ENCODE results near the gene CWC15. TPM values are rescaled to one million over a fixed set of nuclear protein-coding genes. Genes with fewer than 3 reads are reported as not detected.

CWC15 gene
- total and polyA plus RNA-seq, 10 of the 15 experiments (the other 5 are each of a cell fraction or from before 2014, with no cell fraction given): 43.3 to 142 (median 75.1) TPM

DNA sequence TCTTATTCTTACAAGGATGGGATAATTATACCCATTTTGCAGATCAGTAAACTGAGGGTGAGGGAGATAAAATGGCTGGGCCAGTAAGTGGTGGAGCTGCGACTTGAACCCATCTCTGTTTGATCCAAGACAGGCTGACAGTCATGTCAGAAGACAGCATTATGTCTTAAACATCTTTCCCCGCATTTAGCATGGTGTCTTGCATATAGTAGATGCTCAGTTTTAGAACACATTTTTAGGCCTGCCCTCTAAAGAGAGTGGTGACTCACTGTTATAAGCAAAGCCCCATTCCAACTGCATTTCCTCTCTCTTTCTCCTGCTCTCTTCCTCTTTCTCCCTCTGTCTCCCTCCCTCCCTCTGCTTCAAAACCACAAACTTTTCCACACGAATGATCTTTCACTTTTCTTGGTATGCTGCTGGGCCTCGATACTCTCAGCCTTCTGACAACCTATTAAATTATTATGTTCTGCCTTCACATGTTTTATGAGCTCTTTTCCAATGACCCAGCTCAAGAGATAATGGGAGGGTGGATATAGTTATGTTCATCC, 25.2 kb downstream of the CWC15 start:
- FAIRE-seq: no peak
- in situ Hi-C loops (cut with MboI) (no loop called here), intact Hi-C loops (cut with micrococcal nuclease; ENCODE audit: unreplicated experiment) (no loop called here)
- H3K4me3 ChIP-seq: no peak overlapping the region
- no peak for DNase-seq (ENCODE audit: low read depth, low spot score)
- no peak overlapping the region for H2AFZ ChIP-seq (ENCODE audit: control insufficient read depth, low read depth, low read length)
- H3K27ac ChIP-seq (ENCODE audit: control insufficient read depth, insufficient read depth): no peak overlapping the region
- no peak overlapping the region for H3K4me2 ChIP-seq (ENCODE audit: control insufficient read depth, insufficient read depth)
- H3K9ac ChIP-seq (ENCODE audit: control insufficient read depth, insufficient read depth, low read length): no peak overlapping the region
- H3K27me3 ChIP-seq (replicated peaks in 1 of 2; ENCODE audit: control insufficient read depth in 2 of 2, insufficient read depth in 2 of 2, low read length in 1 of 2): no peaks in the 10 kb centered on the region
- WGBS (ENCODE audit: insufficient coverage, insufficient replicate concordance, low lambda C conversion rate, missing lambda C conversion rate): 33% methylated on average over 4 of the region's 4 CpGs
- ATAC-seq: no peak
- BruUV-seq (replicated peaks): no TSS peak
- no peaks in the 10 kb centered on the region for H3K79me2 ChIP-seq (ENCODE audit: control insufficient read depth, insufficient read depth, low read length)
- POLR2A ChIA-PET: no interaction called here
- CTCF ChIA-PET: no interaction called here
- no peaks in the 10 kb centered on the region for H3K4me1 ChIP-seq (ENCODE audit: control insufficient read depth, insufficient read depth, low read length)
- RAD21 ChIA-PET (ENCODE audit: unreplicated experiment): no interaction called here
- H3K9me3 ChIP-seq (replicated peaks; ENCODE audit: control insufficient read depth, insufficient read depth, low read length): no peaks in the 10 kb centered on the region
- SMC1A ChIA-PET (ENCODE audit: uncharacterized antibody, unreplicated experiment): interaction anchor here (1.1 kb wide), 1 partner anchor 16 kb away, joined by 4 read pairs; no protein-coding TSS in a partner anchor
- no peaks in the 10 kb centered on the region for H4K20me1 ChIP-seq (ENCODE audit: control insufficient read depth, insufficient read depth)
- no peaks in the 10 kb centered on the region for H3K36me3 ChIP-seq (ENCODE audit: control insufficient read depth in 2 of 2, insufficient read depth in 2 of 2, low read length in 1 of 2)
- TF ChIP-seq MLLT1 (IDR thresholded peaks at IDR 0.05): no peak
- TF ChIP-seq SPI1 (IDR thresholded peaks at IDR 0.05; ENCODE audit: borderline replicate concordance, insufficient read depth, low read depth, low read length): no peak
- TF ChIP-seq ASH2L (IDR thresholded peaks at IDR 0.05; ENCODE audit: borderline replicate concordance, low read depth): no peak
- TF ChIP-seq PAX8 (IDR thresholded peaks at IDR 0.05): no peak
- TF ChIP-seq CHD1 (IDR thresholded peaks at IDR 0.05; ENCODE audit: low read depth, low read length): no peak
- no peak for TF ChIP-seq CREM (IDR thresholded peaks at IDR 0.05; ENCODE audit: low read depth)
- TF ChIP-seq, protein P1, sequence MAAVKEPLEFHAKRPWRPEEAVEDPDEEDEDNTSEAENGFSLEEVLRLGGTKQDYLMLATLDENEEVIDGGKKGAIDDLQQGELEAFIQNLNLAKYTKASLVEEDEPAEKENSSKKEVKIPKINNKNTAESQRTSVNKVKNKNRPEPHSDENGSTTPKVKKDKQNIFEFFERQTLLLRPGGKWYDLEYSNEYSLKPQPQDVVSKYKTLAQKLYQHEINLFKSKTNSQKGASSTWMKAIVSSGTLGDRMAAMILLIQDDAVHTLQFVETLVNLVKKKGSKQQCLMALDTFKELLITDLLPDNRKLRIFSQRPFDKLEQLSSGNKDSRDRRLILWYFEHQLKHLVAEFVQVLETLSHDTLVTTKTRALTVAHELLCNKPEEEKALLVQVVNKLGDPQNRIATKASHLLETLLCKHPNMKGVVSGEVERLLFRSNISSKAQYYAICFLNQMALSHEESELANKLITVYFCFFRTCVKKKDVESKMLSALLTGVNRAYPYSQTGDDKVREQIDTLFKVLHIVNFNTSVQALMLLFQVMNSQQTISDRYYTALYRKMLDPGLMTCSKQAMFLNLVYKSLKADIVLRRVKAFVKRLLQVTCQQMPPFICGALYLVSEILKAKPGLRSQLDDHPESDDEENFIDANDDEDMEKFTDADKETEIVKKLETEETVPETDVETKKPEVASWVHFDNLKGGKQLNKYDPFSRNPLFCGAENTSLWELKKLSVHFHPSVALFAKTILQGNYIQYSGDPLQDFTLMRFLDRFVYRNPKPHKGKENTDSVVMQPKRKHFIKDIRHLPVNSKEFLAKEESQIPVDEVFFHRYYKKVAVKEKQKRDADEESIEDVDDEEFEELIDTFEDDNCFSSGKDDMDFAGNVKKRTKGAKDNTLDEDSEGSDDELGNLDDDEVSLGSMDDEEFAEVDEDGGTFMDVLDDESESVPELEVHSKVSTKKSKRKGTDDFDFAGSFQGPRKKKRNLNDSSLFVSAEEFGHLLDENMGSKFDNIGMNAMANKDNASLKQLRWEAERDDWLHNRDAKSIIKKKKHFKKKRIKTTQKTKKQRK (IDR thresholded peaks at IDR 0.05; ENCODE audit: low read depth, low read length): no peak
- TF ChIP-seq TCF3 (IDR thresholded peaks at IDR 0.05; ENCODE audit: borderline replicate concordance, insufficient read depth, low read depth, low read length): no peak
- no peak for TF ChIP-seq SRF (IDR thresholded peaks at IDR 0.05; ENCODE audit: low read depth in 2 of 2, low read length in 2 of 2)
- TF ChIP-seq CEBPB (IDR thresholded peaks at IDR 0.05; ENCODE audit: borderline replicate concordance in 1 of 2, low read depth in 2 of 2, low read length in 2 of 2): no peak
- TF ChIP-seq MTA2 (IDR thresholded peaks at IDR 0.05; ENCODE audit: low read depth): no peak
- TF ChIP-seq MEF2A (IDR thresholded peaks at IDR 0.05; ENCODE audit: insufficient read depth, low read depth, low read length): no peak
- no peak for TF ChIP-seq ZNF592 (IDR thresholded peaks at IDR 0.05)
- no peak for TF ChIP-seq RFX5 (IDR thresholded peaks at IDR 0.05; ENCODE audit: low read depth, low read length)
